Activated CD4-positive, alpha-beta T cell treated with anti-CD3 and anti-CD28 coated beads for 24 hours (primary cell): ENCODE results near the gene RNF144A.

Experiments used
- DNase-seq, 2 donors: peaks; one replicate each; pipeline ENCODE4 v3.0.0-alpha.2; 2020; ENCODE audit warnings: low read depth in 2 of 2

The RNF144A gene

DNA sequence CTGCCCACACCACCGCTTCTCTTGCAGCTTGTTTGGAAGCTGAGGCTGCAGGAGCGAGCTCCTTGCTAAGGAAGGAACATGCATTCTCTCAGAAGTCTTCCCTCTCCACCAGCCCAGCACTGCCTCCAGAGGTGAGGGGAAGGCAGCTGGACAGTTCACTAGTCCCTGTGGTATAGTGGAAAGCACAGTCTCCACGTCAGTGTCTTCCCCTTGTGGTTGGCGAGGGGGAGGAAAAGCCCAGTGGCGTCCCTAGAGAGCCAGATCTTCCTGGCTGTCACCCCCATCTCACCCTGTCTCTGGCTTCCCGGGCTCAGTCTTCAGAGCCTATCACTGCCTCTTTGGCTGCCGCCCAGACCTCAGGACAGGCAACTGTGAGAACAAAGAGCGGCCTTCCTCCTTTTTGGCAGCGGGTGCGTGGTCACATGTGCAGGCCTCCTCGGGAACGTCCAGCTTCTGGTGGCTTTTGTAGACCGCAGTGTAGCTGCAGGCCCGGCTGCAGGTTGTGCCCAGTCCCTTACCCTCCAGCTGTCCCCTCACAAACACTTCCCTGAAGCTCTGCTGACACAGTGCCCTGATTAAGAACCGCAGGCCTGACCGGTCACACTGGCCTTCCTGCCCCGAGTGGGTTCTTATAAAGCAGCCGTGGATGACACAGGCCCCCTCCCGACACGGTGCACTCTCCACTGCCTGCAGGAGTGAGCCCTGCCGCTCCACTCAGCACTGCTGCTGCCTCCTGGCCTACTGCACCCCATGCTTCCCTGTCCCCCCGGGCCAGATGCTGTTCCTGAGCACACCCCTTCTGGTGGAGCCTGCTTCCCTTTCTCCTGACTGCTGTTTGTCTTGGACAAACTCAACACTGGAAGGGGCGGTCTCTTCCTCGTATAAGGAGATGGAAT is 90.9 kb downstream of the RNF144A start:
- no peak for DNase-seq

DNA sequence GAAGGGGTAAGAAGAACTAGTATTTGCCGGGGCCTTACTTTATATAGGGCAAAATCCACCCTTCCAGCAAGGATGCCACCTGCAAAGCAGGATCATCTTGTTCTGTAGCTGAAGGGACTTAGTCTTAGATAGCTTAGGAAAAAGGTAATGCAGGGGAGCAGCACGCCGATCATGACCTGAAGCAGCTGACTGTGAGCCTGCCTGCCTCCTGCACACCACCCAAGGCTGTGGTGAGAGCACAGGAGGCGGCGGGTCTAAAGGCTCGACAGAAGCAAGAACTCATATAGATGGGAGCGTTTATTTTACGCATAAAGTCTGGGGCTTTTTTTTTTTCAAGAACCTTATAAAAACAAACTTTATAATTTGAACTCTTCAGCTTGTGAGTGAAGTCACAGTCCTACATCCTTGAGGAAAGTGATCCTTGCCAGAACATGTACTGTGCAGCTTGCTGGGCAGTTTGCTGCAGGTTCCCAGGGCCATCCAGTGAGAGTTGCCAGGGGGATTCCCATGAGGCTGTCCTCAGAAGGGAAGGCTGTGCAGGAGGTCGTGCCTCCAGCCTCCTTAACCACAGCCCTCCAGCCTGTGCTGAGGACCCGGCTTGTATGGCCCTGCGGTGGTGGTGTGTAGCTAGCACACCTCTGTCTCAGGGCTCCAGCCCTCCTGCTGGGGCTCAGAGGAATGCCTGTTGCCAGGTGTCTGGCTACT is 92.1 kb downstream of the RNF144A start:
- DNase-seq: no peak

DNA sequence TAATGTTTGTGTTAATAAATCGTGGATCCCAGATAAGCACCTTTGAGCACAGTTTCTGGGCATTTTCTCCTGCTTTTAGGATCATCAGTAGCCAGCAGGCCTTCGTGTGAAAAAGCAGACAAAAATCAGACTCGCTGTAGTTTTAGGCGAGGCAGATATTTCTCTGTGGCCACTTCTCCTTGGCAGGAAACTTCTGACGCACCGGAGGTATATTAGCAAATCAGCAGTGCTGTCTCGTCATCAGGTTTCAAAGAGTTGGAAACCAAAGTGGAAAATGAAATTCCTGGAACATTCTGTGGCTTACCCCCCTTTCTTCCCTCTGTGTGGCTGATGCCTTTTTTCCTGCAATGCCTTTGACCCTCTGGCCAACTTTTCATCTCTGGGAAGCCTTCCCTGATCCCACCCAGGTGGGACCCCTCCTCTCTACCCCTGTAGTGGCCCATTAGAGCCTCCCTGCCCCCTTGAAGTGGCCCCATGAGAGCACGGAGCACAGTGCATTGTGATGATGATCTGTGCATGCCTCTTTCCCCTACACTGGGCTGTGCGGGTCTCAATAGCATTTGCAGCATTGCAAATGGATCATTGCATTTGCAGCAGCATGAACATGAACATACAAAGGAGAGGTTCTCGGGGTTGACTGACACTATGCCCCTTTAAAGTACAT is 93.3 kb downstream of the RNF144A start:
- no peak for DNase-seq

DNA sequence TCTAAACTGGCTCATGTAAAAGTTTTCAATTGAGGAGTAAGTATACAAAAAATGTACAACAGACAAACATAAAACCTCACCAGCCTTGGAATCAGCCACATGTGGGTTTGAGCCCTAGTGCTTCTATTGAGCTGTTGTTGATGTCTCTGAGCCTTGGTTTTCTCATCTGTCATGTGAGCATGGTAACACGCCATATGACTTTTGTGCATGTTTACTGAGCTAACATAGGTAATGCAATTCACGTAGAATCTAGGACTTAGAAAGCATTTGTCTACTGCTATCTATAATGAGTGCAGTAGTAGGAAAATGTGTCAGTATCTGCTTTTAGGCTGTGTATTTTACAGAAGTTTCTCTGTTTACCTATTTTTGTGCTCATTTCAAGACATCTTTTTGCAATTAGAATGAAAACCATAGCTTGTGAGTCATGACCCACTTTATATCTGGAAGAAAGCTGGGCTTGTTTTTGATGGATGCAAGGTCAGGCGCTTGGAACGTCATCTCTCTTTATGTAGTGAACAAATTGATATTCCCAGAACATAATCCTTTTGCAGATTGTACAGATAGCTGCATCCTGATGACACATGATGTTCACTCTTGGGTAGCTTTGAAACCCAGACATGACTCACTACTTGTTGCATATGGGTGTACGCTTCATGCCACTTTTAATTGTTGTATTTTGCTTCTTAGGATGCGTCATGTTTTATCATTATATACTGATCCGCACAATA is 94.3 kb downstream of the RNF144A start:
- DNase-seq: no peak

DNA sequence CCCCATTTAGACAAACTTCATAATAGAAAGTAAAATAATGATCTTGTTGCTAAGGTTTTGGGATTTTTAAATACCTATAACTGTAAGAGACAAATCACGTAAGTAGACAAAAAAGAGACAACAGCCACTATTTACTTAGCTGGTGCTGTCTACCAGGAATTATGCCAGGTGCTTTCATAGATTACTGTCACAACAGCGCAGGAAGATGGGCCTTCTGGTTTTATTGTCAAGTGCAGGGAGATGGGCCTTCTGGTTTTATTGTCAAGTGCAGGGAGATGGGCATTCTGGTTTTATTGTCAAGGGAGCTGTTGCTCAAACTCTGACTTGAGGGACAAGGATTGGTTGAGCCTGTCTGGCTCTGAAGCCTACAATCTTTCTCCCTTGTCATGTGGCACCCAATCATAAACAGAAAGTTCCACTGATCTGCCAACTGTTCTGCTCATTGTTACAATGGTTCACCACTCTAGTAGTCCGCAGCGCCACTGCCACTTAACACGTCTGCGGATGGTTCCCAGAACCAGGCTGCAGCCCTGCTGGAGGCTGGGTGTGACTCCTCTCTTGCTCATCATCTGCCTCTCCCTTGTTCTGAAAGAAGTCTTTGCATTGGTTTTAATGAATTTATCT is 95.0 kb downstream of the RNF144A start:
- DNase-seq: no peak

DNA sequence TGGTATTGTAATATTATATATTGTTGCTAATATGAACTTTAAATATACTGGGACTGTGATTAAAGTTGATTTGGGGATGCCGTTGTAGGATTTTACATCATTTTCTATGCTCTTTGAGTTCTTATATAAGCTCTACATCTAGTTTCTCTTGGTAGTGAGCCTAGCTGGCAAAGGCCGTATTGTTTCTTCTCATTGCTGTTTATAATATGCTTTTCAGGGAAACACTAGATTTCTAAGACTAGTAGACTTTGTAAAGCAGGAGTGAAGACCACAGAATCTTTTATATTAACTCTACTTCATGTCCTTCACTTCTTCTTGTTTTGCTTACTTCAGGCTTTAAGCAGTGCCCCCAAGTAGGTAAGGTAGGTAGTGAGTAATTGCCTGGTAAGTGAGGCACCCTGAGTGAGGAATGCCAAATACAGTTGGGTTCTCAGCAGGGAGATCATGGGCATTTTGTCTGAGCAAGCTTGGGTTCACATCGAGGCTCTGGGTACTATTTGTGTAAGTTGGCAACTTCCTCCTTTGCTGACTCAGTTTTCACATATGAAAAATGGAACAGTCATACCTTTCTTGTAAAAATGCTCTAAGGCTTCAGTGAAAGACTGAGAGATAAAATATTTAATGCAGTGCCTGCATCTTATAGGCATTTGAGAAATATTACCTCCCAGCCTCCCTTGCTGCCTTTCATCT is 96.4 kb downstream of the RNF144A start:
- DNase-seq: no peak

DNA sequence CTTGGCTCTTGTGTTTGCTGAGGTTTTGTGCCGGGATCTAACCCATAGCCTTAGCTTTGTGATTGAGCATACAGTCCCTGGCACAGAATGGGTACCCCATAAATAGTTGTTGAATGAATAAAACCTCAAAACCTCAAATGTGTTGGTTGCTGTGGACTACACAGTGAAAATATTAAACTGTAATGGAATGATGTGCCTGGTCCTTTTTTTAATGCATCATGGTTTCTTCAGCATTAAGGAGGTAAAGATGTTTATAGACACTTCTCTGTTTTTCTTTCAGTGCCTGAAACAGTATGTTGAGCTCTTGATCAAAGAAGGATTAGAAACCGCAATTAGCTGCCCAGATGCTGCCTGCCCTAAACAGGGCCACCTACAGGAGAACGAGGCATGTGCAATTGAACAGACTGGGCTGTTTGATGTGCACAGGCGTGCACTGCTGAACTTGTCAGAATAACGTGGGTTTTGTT is 97.0 kb downstream of the RNF144A start:
- DNase-seq: no peak

DNA sequence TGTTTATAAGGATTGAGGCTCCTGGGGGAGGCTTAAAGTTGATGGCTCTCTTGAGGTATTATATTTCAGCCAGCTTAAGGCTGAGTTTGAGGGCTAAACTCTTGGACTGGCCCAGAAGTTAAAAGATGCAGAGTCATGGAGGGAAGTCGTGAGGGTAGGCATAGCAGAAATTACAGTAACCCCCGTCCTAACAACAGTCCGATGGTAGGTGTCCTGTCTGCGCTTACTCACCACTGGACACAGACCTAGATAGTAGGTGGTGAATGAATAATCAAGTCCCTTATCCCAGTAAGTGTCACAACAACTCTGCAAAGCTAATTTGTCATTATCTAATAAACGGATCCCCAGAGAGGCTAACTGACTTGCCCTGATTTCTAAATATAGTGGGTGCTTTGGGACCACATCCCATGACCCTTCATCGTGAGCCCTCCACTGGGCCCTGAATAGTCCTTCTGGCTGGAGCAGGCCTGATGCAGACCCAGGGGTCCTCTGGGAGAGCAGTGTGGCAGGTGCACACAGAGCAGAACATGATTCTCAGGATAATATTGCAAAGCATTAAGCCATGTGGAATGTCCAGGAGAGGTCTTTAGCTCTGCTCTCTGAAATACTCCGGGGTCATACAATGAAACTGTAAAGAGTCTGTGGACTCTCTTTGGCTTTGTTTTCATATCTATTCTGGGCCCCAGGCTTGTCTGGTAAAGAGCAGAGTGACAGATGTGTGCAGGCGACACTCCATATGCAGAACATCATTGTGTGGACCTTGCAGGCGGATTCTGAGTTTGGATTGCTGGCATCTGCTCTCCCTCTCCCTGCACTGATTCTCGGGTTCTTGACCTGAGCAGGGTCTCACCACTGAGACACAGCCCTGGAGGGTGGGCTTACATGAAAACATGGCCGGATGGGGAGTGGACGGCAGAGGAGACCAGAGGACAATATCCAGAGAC is 98.1 kb downstream of the RNF144A start:
- no peak for DNase-seq

DNA sequence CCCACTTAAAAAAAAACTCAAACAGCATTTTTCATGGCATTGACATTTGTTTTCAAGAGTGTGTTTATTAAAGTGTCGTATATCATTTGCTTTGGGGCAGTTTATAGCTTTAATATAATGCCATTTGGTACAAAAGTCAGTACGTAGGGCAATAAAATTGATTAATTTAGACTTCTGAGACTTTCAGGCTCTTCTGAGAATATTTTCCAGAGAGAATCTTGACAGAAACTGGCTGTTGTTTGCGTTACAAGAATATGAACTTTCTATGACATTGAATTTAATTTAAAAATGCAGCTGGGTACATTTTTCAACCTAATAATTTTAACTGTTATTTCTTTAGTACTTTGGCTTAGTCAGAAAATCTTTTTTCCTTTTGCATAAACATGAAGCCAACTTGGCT is 98.9 kb downstream of the RNF144A start:
- DNase-seq: no peak

DNA sequence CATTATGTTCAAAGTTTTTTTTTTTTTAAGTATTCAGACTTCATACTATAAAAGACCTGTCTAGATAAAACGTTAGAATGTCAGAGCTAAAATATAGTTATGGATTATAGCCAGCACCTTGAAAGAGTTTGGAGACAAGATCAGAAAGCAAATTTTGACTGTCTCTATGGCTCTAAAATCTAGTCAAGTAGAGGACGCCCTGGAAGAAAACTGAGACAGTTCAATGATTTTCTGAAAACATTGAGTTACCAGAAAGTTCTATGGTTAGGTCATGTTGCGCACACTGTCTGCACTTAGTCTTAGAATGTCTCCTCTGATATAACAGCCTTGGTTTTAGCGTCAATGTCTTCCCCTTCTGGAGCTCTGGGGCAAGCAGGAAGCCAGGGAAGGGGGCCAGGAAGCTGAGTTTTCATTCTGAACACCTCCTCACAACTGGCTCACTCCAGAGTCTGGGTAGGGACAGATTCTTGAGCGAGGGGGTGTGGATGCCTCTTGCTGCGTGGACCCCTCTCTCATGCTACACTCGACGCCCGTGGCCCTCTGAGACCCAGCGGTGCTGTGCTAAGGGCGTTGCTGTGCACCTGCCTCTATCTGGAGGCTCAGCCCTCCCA is 99.5 kb downstream of the RNF144A start:
- no peak for DNase-seq

DNA sequence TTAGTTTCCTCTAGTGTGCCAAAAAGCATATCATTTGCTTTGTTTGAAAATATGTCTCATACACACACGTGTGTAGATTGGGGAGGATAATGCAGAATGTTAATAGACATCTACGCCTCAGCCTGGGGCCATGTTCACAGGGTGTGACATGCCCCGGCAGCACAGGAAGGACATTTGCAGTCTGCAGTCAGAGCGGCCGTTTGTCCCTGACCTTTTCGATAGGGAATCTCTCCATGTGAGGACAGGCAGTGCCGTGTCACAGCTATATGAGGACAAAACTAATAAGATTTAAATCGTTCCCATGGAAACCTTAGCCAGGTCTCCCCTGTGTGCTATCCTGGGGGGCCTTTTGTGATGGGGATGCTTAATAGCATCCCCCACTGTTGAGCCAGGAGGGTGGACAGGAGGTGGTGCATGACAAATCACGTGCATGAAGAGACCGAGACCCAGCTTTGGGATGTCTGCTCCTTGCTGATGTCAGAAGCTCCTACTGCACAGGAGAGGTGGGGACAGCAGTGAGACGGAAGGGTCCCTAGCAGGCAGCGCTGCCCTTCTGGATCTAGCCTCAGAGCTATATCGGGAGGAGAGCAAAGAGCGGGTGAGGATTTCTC is 100.6 kb downstream of the RNF144A start:
- no peak for DNase-seq

DNA sequence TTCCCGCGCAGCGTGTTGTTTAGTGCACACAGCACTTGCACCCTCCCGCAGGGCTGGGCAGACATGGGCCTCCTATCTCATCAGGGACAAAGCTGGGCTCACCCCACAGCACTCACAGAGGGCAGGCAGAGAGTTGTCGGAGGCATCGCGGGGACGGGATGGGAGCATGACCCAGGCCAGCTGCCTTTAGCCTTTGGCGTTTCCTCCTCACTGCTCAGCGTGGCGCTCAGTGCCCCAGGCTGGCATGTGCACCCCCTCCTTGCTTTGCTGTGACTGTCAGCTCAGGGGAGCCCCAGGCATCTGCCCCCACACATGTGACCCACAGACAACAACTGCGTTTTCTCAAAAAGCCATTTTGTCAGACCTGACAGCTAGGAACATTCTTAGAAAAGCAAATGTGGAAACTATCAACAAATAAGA is 101.1 kb downstream of the RNF144A start:
- DNase-seq: no peak

DNA sequence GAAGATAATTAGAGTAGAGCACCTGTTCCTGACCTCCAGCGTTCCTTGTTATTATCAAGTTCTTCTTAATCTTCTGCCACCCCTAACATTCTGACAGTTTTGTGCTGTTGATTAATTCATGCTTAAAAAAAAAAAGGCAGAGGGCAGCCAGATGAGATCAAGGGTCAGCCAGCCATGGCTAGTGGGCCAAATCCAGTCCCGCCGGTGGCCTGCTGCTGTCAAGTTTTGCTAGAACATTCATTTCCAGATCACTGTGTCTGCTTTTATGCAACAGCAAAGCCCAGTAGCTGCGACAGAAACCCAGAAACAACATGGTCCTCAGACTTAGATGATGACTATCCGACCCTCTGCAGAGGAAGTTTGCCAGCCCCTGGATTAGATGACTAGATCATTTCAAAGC is 101.6 kb downstream of the RNF144A start:
- no peak for DNase-seq

DNA sequence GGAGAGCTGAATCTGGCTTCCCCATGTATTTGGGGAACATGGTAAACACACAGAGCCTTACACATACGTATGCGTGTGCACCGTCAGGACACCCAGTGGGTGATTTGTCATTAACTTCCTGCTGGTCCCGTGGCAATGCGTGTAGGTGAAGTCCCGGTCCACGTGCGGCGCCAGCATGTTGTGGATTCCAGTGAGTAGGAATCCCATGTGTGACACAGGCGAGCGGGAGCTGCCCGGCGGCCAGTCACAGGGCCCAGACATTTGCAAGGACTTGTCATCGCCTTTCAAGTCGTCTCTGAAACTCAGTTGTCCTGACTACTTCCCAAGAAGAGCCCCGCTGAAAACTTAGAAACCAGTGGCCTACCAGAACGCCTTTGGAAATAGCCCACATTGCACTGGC is 102.0 kb downstream of the RNF144A start:
- no peak for DNase-seq

DNA sequence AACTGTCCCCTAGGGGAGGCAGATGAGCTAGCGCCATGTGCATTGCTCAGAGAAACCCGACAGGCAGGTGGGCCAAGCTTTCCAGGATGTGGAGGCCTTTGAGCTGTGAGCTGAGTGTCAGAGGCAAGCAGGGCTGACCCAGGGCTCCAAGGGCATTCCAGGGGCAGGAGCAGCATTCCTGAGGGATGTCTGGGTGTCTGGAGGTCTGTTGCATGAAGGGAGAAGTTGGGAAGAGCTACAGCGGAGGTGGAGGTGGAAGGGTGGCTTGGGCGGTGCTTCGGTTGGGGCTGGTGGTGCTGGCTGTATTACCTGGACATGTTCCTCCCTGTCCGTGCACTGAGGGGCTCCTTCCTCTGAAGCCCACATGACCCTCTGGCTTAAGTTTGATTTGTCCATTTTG is 102.8 kb downstream of the RNF144A start:
- no peak for DNase-seq

DNA sequence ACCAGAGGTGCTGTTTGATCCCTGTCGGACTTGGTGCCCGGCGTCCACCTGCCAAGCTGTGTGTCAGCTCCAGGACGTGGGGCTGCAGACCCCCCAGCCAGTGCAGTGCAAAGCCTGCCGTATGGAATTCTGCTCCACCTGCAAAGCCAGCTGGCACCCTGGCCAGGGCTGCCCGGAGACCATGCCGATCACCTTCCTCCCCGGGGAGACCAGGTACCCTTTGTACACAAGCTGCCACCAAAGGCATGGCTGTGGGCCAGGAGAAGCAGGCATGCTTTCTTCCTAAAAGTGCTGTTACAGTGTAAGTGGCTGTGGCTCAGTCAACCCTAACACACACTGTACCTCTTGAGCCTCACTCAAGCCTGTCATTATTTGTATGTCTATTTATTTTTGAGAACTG is 103.3 kb downstream of the RNF144A start:
- DNase-seq: no peak

DNA sequence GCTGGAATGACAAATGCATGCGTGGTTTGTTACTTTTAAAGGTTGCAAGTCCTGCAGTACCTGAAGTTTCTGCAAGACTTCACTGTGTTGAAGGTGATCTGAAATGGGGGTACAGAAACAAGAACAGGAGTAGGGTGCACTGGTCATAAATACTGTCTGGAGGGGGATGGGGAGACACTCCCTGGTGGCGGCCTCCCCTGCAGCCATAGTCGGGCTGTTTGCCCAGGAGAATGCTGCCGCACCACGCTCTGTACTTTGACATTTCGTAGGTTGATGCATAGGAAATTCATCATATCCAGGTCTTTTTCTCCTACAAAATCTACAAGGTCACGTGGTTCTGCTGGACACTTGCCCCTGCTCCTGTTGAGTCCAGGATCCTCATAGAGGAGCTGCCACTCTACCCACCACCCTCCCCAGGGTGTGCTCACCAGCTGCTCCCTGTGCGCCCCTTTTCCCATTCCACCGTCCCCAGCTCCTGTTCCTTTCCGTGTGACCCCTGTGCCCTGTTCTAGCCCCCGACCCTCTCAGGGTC is 103.8 kb downstream of the RNF144A start:
- DNase-seq: no peak
